Cardiac septum (tissue), 1 donor: ENCODE measurements around the gene NUP93. TPM values are rescaled to one million over a fixed set of nuclear protein-coding genes. Genes with fewer than 3 reads are reported as not detected.
A peak's percentile ranks its signal among the peaks of the same experiment; 100 is the strongest.

ENCODE experiments used
- DNase-seq: peaks from one replicate; pipeline ENCODE4 v3.0.0-alpha.2; 2020; ENCODE audit warnings: low spot score
- intact Hi-C: fragments of 100-400 bp; cut with DNase I; formaldehyde crosslinking; loops from one replicate; pipeline ENCODE4 v1.14.0; 2022
- total RNA-seq: library from RNA; stranded (reverse); fragmentation: NEBNext Ultra II Directional; extraction: Animal tissue kit (Norgen Biotek cat#: 25700); gene quantifications from one replicate; pipeline ENCODE4 v1.2.1, GENCODE V29; 2021
- donor health status: DM: no; HTN: no; CAD: no.

NUP93 gene
- total RNA-seq, 1 donor from 2014 or later: 33.4 TPM

GRCh38 chr16:56836410-56837230, 106.7 kb downstream of the NUP93 start:
- DNase-seq: no peak
- intact Hi-C loops: no loop called here

- intact Hi-C loops: no loop called here
- no peak for DNase-seq
Measured at GRCh38 chr16:56838622-56839337, 108.9 kb downstream of the NUP93 start.

DNA sequence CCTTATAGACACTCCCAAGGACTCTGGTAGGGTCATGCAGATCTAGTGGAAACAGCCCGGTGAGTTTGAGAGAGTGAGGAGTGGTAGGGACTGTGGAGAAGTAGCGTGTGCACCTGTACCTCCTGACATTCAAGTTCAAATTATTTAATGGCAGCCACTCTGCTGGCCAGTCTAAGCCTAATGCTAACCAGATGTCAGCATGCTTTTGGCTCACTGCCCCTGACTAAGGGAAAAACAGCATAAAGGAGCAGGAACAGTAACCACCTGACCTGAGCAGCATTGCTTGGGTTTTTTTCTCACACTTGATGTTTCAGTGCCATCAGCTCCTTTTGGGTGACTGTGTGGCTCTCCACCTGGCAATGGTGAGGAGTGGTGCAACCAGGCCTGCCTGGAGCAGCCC, 111.3 kb downstream of the NUP93 start:
- intact Hi-C loops: no loop called here
- no peak for DNase-seq

DNA sequence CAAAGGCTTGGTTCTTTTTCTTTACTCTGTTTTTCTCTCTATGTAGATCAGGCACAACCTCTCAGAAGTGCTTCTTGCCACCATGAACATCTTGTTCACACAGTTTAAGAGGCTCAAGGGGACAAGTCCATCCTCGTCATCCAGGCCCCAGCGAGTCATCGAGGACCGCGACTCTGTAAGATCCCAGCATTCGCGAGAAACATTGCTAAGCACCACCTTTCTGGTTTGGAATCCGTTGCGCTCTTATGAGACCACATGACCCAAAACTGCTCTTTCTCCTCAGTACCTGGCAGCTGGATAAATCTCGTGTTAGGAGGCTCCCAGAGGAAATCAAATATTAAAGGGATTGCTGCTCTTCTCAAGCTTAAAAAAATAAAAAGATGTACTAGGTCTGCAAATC, 111.7 kb downstream of the NUP93 start:
- intact Hi-C loops: no loop called here
- no peak for DNase-seq

DNA sequence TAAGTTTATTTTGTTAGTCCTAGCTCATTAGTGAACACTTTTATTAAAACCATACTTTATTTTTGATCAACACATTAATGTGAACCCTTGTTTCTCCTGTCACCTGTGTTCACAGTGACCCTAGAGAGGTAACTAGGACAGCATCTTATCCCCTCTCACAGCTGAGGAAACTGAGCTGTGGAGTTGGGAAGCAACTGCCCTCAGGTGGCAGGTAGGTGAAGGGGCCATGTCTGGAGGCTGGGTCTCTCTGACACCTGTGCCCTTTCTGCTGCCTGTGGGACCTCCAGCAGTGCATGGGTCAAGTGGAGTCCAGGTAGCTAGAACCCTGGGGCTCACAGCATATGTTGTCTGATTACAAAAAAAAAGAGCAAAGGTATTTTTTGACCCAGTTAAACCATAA, 112.2 kb downstream of the NUP93 start:
- intact Hi-C loops: no loop called here
- no peak for DNase-seq

GRCh38 chr16:56844056-56844455, 114.1 kb downstream of the NUP93 start:
- DNase-seq: peak; percentile 19
- intact Hi-C loops: no loop called here

DNA sequence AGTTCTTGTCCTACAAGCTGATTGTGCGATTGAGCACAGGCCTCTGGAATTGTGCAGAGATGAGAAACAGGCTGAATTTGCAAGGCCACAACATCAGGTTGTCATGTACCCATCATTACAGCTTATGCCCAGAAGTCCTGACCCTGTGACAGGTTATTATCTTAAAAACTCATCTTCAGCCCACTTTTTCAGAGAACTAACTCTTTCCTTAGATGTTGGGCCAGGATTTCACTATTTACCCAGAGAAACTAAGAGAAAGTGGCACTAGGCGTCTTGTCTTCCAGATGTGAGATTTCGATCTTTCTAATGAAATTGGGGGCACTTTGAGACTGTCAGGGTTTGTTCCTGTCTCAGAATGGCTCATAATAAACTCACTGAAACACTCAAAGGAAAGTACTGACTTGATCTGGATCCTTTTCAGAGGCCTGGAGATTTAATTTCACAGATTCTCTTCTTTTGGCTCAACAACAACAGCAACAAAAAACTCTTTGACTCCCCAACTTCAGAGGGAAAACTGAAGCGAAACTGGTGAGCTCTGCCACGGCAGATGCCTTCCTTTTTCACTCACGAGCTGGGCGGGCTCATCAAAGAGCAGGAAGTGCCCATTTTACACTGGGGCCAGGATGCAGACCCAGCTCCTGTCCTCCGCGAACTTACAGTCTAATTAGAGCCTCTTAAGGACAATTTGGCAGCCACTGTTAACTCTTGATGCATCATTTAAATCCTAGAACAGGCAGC, 117.4 kb downstream of the NUP93 start:
- intact Hi-C loops: no loop called here
- peak; percentile 70 for DNase-seq

DNA sequence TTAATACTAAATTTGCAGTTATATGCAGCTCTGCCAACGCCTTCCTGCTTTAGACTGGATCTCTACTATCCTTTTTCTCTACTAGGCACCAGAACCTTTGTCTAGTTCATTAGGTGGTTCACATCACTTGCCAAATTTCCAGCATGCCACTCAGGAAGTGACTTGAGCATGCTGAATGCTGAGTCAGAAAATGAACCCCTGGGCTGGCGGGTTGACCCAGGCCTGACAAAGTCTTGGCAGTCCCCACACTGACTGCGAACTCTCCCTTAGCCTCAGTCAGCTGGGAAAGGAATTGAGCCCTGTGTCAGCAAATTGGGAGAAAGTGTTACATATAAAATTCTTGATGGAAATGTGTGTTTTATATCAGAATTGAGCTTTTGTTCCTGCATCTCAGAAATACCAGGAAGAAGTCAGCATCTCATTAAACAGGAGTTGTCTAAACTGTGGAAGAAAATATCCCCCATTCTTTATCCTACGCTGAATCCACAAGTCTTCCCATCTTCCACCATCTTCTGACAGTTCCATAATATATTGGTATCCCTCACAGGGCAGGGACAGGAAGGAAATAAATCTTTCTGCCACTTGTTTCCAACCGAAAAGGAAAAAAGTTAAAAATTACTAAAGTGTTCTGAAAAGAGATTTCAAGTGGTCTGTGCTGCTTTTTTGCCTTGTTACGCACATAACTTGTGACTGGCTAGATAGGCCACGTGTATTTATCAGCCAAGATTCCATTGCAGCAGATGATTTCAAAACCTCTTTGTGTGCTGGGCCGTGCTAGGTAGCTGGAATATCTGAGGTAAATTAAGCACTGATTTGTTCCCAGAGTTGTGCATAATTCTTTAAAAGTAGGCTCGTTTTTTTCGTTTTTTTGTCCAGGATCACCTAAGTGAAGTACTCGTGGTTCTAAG, 118.4 kb downstream of the NUP93 start:
- intact Hi-C loops: no loop called here
- peak; percentile 65 for DNase-seq

DNA sequence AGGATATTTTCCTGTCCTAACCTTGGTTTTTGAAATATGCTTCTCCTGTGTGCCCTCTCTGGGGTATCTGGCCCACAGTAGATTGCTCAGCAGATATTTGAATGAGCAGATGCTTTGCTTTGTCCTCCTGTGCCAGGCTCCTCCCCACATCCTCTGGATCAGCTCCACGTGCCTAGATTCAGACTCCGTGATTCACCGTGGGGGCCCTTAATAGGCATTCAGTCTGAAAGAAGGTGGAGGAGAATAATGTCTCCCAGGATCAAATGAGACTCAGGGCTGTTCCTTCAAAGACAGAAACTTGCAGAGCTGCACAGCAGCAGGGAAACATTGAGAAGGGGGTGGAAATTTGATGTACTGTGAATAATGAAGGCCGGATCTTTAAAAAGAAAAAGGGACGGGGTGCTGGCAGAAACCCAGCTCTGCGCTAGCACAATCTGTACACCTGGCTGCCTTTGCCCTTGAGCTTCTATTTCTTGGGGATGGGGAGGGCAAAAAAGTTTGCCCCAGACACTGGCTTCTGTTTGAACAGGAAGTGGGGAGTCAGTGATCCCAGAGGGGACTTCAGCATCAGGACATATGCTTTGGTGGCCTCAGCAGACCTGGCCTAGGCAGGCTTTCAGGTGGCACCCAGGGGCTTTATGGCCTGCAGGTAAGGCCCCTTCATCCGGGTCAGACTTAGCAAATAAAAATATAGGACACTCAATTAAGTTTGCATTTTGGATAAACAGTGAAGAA, 119.2 kb downstream of the NUP93 start:
- intact Hi-C loops: no loop called here
- no peak for DNase-seq

- intact Hi-C loops: no loop called here
- no peak for DNase-seq
Measured at GRCh38 chr16:56849690-56850680, 120.1 kb downstream of the NUP93 start.

DNA sequence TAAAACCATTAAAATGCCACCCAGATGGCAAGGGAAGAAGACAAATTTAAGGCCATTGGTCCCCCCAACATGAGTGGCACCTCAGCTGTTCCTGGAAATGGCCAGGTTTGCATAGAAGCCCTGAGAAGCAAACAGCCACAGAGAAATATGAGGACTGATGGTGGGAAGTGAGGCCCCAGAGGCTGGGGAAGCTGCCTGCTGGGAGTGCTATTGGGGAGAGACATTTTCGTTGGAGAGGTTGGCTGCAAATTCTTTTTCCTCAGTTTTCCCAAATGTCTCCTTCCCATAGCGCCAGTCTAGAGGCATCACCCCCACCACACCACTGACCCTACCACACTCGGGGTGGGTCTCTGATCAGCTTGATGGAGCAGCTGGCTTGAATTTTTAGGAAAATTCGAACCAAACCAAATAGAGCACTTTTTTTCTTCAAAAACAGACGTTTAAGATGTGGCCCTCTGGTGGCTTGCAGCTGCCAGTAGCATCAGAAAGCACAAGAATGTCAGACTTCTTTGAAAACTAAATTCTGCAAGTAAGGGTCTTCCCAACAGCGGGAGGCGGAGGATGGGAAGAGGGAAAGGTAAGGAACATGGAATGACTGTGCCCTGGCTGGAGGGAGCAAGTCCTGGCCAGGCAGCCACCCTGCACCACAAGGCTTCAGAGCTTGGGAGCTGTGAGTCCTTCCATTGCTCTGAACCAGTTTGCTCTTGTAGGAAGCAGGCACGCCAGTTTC, 121.9 kb downstream of the NUP93 start:
- intact Hi-C loops: no loop called here

DNA sequence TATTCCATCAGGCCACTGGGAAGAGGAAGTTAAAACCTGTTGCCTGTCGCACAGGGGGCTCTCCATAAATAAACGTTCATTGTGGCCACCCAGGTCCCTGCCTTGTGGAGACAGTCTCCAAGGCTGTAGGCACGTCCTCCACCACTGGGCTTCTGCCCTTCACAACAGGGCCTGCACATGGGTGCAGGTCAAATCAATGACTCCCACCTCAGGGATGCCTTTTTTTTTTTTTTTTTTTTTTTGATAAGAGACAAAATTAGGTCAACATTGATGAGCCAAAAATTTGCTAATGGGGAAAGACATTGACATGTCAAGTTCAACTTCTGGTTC, 122.4 kb downstream of the NUP93 start:
- intact Hi-C loops: no loop called here
- no peak for DNase-seq

More for the DNA sequence above, 121.9 kb downstream of the NUP93 start:
- DNase-seq: no peak

DNA sequence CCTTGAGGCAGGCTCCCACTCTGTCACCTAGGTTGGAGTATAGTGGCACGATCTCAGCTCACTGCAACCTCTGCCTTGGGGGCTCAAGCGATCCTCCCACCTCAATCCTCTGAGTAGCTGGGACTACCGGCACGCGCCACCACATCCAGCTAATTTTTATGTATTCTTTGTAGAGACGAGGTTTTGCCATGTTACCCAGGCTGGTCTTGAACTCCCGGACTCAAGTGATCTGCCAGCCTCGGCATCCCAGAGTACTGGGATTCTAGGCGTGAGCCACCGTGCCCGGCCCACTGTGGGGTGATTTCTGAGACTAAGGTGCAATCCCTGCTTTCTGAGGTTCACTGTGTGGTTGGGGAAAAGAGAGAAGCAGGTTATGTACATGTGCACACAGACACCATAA, 123.0 kb downstream of the NUP93 start:
- intact Hi-C loops: no loop called here
- no peak for DNase-seq

DNA sequence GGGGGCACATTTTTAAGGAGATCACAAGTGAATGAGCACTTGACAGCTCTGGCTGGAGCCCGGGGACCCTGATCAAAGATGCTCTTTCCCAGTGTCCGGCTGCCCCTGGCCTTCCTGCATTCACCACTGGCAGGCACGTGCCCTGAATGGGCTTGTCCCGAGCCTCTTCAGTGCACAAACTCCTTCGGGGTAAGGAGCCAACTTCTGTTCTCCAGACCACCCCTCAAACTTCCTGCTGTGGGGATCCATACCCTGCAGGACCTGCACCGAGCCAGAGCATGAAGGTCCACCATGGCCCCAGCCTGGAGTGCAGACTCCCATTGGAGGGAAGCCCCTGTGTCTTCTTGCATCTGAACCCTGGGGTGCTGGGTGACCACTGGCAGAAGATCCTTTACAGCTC, 125.3 kb downstream of the NUP93 start:
- intact Hi-C loops: no loop called here
- no peak for DNase-seq

DNA sequence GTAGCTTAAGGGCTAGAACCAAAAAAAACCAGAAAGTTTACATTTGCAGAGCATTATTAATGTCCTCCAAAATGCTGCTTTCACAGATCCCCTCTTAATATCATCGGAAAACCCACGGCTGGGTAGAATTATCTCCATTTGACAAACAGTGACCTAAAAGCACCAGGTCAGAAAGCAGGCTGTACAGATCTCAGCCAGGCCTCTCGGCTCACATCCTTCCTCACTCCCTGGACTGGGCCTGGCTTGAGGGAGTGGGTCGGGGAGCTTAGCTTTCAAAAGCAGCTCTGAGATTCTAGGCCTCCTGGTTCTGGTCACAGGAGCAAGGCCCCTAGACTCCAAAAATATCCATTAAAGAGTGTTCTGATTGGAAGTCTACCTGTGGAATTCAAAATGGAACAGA, 126.0 kb downstream of the NUP93 start:
- intact Hi-C loops: no loop called here
- DNase-seq: no peak

DNA sequence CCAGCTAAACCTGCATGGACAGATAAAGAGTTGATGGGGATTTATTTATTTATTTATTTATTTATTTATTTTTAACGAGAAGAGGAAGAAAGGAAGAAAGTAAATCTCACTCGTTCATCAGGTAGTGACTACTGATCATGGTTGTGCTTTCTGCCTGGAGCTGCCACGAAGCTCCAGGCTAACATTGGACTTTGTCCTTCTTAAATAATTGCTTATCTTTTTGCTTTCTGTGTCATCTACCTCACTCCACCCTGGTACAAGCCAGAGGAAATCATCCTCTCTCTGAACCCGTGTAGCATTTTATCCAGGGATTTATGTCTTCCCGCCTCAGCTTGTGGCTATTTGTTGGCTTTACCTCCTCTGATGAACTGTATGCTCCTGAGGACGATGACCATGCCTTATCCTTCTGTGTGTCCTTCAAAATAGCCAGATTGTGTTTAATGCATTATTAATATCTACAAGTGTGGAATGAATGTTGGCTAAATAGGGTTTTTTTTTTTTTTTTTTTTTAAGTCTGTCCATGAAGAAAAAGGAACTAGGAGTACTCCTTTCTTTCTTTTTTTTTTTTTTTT, 127.0 kb downstream of the NUP93 start:
- intact Hi-C loops: no loop called here
- no peak for DNase-seq

GRCh38 chr16:56858374-56858773, 128.4 kb downstream of the NUP93 start:
- intact Hi-C loops: no loop called here
- DNase-seq: no peak
